Right lobe of liver (tissue), 4 donors: ENCODE data around the gene VPS35.

Source experiments
- POLR2A ChIP-seq: fragments of 450-650 bp; IDR thresholded peaks from one replicate; pipeline ENCODE4 v1.6.1; 2017; ENCODE audit warnings: antibody characterized with exemption, mild to moderate bottlenecking
- TF ChIP-seq, protein P1 (sequence below), 4 donors: fragments of 200-600 bp in 3 of 4; fragments of 450-650 bp in 1 of 4; IDR thresholded peaks; one replicate each; pipeline versions ENCODE4 v1.5.1 to v1.8.0; 2016 to 2022; ENCODE audit warnings: antibody characterized with exemption in 4 of 4, mild to moderate bottlenecking in 2 of 4
- donor health status: DM: no; HTN: no; CAD: no.
- donor health status: DM: no; HTN: no; CAD: no.
- donor health status: DM: no; HTN: yes; CAD: no.

DNA sequence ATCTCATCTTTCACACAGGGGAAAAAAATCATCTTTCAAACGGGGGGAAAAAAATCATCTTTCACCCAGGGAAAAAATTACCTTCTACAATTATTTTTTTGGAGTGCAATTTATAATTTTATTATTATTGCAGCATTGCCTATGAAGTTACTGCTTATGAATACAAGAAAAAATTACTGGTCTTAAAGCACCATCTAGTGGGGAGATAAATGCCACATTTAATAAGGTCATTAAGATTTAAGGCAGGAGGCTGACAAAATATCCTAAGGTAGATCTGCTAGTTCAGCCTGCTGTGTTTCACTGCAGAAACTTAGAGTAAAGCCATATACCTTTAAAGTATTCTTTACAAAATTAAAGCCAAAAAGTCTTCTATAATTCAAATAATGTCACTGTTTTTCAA is 81.4 kb downstream of the VPS35 start:
- TF ChIP-seq, protein P1, sequence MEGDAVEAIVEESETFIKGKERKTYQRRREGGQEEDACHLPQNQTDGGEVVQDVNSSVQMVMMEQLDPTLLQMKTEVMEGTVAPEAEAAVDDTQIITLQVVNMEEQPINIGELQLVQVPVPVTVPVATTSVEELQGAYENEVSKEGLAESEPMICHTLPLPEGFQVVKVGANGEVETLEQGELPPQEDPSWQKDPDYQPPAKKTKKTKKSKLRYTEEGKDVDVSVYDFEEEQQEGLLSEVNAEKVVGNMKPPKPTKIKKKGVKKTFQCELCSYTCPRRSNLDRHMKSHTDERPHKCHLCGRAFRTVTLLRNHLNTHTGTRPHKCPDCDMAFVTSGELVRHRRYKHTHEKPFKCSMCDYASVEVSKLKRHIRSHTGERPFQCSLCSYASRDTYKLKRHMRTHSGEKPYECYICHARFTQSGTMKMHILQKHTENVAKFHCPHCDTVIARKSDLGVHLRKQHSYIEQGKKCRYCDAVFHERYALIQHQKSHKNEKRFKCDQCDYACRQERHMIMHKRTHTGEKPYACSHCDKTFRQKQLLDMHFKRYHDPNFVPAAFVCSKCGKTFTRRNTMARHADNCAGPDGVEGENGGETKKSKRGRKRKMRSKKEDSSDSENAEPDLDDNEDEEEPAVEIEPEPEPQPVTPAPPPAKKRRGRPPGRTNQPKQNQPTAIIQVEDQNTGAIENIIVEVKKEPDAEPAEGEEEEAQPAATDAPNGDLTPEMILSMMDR (IDR thresholded peaks at IDR 0.05), result peak; percentile 45 to 59 (median 52)
- TF ChIP-seq POLR2A, result no peak
